ENCODE results near the gene SIRPA. TPM values are rescaled to one million over a fixed set of nuclear protein-coding genes. Genes with fewer than 3 reads are reported as not detected.

The SIRPA gene
- total and polyA plus RNA-seq, 12 donors, result 9.7 to 45.8 (median 24.8) TPM

- intact Hi-C loops (cut with DNase I), result no loop called here
Measured at GRCh38 chr20:1937316-1937976, 42.2 kb downstream of the SIRPA start.

DNA sequence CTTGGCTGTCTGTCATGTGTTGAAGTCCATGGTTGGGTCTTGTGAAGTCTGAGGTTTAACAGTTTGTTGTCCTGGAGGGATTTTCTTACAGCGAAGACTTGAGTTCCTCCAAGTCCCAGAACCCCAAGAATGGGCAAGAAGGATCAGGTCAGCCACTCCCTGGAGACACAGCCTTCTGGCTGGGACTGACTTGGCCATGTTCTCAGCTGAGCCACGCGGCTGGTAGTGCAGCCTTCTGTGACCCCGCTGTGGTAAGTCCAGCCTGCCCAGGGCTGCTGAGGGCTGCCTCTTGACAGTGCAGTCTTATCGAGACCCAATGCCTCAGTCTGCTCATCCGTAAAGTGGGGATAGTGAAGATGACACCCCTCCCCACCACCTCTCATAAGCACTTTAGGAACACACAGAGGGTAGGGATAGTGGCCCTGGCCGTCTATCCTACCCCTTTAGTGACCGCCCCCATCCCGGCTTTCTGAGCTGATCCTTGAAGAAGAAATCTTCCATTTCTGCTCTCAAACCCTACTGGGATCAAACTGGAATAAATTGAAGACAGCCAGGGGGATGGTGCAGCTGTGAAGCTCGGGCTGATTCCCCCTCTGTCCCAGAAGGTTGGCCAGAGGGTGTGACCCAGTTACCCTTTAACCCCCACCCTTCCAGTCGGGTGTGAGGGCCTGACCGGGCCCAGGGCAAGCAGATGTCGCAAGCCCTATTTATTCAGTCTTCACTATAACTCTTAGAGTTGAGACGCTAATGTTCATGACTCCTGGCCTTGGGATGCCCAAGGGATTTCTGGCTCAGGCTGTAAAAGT, 43.5 kb downstream of the SIRPA start:
- Histone ChIP-seq H3K4me1 (peaks cover 0 to 64% (median 29%) of the 10 kb centered on the region in 9 donors), H3K36me3 (peaks cover 0 to 48% (median 0%) of the 10 kb centered on the region in 9 donors), H3K27me3 (peaks cover 0 to 5% (median 0%) of the 10 kb centered on the region in 7 donors), H3K9me3 (peaks cover 0 to 5% (median 0%) of the 10 kb centered on the region in 11 donors), H3K4me3 (no peak overlapping the region), H3K27ac (no peak overlapping the region)
- ATAC-seq, result no peak
- no peak for DNase-seq
- intact Hi-C loops (cut with DNase I), result no loop called here
- no peak for TF ChIP-seq CTCF (IDR thresholded peaks at IDR 0.05)
- 90 to 93% methylated on average over 14 of the region's 14 CpGs for WGBS, 2 donors

More at GRCh38 chr20:1937316-1937976, 42.2 kb downstream of the SIRPA start:
- Histone ChIP-seq H3K36me3 (peaks cover 0 to 48% (median 0%) of the 10 kb centered on the region in 9 donors), H3K4me3 (no peak overlapping the region), H3K9me3 (peaks cover 0 to 5% (median 0%) of the 10 kb centered on the region in 11 donors), H3K27me3 (peaks cover 0 to under 1% (median 0%) of the 10 kb centered on the region in 7 donors), H3K27ac (no peak overlapping the region), H3K4me1 (peaks cover 0 to 61% (median 35%) of the 10 kb centered on the region in 9 donors)
- 92 to 94% methylated on average over 25 of the region's 25 CpGs for WGBS, 2 donors
- DNase-seq, result no peak
- TF ChIP-seq CTCF (IDR thresholded peaks at IDR 0.05), result no peak
- no peak for ATAC-seq

DNA sequence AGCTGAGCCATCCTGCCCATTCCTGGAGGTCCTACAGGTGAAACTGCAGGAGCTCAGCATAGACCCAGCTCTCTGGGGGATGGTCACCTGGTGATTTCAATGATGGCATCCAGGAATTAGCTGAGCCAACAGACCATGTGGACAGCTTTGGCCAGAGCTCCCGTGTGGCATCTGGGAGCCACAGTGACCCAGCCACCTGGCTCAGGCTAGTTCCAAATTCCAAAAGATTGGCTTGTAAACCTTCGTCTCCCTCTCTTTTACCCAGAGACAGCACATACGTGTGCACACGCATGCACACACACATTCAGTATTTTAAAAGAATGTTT, 44.0 kb downstream of the SIRPA start:
- Histone ChIP-seq H3K9me3 (peaks cover 0 to 5% (median 0%) of the 10 kb centered on the region in 11 donors), H3K27me3 (peaks cover 0 to 6% (median 0%) of the 10 kb centered on the region in 7 donors), H3K4me1 (peaks cover 0 to 64% (median 26%) of the 10 kb centered on the region in 9 donors), H3K4me3 (no peak overlapping the region), H3K36me3 (peaks cover 0 to 46% (median 0%) of the 10 kb centered on the region in 9 donors), H3K27ac (no peak overlapping the region)
- ATAC-seq, result no peak
- intact Hi-C loops (cut with DNase I), result no loop called here
- no peak for DNase-seq
- TF ChIP-seq CTCF (IDR thresholded peaks at IDR 0.05), result no peak
- WGBS, 2 donors, result 85 to 86% methylated on average over 4 of the region's 4 CpGs

- 63 to 69% methylated on average over 5 of the region's 5 CpGs for WGBS, 2 donors
- DNase-seq (no peak), ATAC-seq (no peak)
- intact Hi-C loops (cut with DNase I), result loop anchor here in 1 of 10 donors (10.0 kb wide), 1 partner anchor 136 kb away; no protein-coding TSS in a partner anchor
- TF ChIP-seq CTCF (IDR thresholded peaks at IDR 0.05), result no peak
- Histone ChIP-seq H3K27me3 (peaks cover 0 to 15% (median 5%) of the 10 kb centered on the region in 7 donors), H3K4me3 (no peak overlapping the region), H3K27ac (no peak overlapping the region), H3K36me3 (peaks cover 0 to 32% (median 0%) of the 10 kb centered on the region in 9 donors), H3K9me3 (no peaks in the 10 kb centered on the region), H3K4me1 (peaks cover 0 to 64% (median 12%) of the 10 kb centered on the region in 9 donors)
Measured at GRCh38 chr20:1940581-1940980, 45.4 kb downstream of the SIRPA start.
